LoVo (cell line): ENCODE results near the gene HIF1A.
"Not testable (repeated sequence)": the region's sequence is repeated elsewhere in the genome, so short reads cannot be mapped to it uniquely, and the experiment has no call there.

Experiments used
- DNase-seq: peaks from one replicate; pipeline ENCODE4 v3.0.0-alpha.2; 2016; ENCODE audit warnings: low spot score

The HIF1A gene

DNA sequence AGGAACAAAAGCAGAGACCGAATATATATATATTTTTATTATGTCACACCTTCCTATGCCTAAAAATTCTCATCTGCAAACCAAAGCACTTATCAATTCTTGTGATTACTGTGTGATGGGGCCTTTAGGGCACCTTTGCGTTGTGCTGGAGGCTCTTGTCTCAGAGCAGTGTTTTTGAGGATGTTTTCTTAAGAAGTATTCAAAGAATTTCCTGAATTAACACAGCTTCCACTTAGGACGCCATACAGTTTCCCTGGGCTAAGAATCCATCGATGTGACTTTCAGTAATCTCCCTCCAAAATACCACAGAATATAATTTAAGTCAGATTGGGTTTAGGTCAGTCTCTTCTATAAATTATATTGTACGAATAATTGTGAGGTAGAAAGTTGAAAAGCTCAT lies 22.0 kb upstream of the HIF1A start:
- DNase-seq, result no peak

DNA sequence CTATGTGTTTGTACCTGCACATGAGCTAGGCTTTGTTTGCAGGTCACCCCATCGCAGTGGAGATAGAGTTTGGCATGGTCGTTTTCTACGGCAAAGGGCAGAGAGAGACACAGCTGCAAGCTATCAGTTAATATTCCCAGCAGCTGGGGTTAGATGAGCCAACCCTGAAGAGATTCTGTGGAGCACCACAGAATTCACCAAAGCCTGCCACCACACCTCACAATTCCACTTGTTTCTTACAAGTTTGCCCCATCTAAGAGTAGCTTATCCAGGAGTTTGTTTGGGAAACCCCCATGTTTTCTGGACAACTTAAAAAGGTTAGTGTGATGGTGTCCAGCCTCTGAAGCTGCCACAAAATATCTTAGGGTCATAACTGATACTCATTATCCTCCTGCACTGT lies 20.0 kb upstream of the HIF1A start:
- no peak for DNase-seq

DNA sequence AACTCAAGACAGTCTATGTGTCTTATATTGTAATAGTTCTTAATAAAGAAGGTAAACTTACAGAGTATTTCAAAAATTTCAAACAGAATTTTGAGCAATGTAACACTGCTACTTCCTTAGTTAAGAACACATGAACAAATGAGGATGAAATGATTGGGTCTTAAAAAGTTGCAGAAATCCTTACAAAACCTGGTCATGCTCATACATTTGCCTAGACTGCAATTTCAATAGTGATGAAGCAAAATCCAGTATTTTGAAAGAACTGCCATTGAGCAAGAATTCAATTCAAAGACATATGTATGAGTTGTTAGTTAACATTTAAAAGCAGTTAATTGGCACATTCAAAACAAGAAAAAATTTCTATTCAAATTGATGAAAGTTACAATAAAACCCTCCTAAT lies 17.8 kb upstream of the HIF1A start:
- no peak for DNase-seq

DNA sequence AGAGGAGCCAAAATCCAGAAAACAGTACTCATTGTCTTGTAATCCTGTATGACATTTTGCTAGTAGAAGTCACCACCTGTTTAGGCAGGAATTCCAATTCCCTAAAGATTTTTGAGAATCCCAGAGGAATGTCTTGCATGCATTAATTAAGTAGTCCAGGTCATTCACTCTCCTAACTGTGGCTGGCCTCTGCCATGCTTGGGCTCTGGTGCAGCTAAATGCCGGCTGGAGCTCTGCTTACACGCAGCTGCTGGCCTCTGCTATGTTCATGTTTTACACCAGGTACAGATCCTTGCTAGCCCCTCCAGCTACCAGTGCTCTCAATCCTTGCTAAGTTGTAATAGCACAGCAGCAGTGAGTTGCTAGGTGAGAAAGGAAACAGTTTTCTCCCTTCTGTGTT lies 16.3 kb upstream of the HIF1A start:
- DNase-seq, result no peak

DNA sequence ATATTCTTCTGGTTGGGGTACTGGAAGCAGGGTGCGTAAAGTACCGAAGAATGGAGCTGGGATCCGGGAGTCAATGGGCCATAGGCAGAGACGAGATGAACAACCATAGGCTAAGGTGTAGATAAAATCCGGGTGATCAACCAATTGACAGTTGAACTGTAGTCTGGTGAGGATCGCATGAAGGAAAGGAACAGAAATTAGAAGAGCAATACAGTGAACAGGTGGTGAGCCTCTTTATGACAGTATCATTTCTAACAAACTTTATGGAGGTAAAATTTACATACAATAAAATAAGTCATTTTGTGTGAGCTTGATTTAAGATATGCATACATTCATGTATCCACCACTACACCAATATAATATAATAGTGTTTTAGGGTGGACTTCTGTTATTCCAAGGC lies 13.9 kb upstream of the HIF1A start:
- no peak for DNase-seq

DNA sequence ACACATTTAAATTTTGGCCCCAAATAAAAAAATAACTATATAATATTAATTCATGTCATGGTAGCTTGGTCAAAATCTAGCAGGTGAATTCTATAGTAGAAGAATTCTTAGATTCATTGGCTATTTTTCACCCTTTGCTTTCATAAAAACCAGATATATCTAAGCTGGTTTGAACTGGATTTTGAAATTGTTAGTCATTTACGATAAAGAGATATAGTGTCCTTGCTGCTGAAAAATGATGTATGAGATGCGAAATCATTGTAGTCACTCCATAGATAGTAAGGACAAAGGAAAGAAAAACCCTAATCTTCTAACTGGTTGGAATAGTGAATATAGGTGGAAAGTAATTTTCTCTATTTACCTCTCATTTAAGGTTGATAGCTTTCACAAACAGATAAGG lies 12.2 kb upstream of the HIF1A start:
- DNase-seq, result no peak

DNA sequence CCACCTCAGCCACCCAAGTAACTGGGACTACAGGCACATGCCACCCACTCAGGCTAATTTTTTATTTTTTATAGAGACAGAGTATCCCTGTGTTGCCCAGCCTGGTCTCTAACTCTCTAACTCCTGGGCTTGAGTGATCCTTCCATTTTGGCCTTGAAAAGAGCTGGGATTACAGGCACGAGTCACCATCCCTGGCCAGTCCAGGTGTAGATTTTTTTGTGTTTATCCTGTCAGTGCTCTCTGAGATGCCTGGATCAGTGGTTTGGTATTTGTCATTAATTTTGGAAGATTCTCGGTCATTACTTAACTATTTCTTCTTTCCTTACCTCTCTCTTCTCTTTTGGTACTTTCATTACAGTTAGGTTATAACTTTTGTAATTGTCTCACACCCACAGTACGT lies 5.3 kb upstream of the HIF1A start:
- no peak for DNase-seq

DNA sequence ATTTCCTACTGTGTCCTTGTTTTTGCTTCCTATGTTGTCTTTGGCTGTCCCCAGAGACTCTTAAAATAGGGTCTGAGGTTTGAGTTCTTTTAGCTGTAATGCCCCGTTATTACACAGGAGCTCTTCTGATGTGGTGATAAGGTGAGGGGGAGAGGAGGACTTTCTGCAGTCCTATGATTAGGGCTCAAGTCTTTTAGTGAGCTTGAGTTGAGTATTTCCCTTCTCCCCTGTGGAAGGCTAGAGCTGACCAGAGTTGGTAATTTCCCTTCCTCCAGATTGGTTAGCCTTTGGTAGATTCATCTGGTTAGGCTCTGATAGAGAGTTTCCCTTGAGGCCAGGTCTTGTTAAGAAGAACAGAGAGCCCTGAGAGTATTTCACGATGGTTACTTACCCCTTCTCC lies 4.3 kb upstream of the HIF1A start:
- DNase-seq, result no peak

DNA sequence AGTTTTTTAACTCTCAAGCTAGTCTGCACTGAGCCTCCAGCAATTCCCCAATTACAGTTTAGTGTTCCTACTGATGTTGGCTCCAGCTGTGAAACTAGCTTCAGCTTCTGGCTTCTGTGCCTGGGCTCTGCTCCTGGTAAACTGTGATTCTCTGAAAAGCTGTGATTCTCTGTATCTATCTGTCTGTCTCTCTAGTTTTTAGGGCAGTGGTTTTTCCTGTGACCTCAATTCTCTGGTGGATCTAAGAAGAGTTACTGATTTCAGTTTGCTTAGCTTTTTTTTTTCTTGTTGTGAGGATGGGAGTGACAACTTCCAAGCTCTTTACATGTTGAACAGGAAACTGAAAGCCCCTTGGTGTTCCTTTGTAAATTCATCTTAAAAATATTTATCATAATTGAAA lies 3.8 kb upstream of the HIF1A start:
- no peak for DNase-seq

DNA sequence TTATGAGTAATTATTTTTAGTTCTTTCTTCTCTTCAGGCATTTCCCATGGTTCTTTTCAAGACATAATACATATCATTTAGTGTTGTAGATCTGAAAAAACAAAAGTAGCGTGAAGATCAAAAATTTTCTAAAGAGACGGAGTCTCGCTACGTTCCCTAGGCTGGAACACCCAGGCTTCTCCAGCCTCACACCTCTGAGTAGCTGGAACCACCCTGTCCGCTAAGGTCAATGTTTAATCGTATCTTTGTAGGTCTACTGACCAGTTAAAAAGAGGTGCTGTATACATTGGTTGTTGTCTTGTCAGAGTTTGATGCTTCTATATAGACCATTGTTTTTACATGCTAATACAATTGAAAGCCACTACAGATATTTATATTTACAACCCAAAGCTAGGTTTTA lies 1.3 kb upstream of the HIF1A start:
- no peak for DNase-seq

DNA sequence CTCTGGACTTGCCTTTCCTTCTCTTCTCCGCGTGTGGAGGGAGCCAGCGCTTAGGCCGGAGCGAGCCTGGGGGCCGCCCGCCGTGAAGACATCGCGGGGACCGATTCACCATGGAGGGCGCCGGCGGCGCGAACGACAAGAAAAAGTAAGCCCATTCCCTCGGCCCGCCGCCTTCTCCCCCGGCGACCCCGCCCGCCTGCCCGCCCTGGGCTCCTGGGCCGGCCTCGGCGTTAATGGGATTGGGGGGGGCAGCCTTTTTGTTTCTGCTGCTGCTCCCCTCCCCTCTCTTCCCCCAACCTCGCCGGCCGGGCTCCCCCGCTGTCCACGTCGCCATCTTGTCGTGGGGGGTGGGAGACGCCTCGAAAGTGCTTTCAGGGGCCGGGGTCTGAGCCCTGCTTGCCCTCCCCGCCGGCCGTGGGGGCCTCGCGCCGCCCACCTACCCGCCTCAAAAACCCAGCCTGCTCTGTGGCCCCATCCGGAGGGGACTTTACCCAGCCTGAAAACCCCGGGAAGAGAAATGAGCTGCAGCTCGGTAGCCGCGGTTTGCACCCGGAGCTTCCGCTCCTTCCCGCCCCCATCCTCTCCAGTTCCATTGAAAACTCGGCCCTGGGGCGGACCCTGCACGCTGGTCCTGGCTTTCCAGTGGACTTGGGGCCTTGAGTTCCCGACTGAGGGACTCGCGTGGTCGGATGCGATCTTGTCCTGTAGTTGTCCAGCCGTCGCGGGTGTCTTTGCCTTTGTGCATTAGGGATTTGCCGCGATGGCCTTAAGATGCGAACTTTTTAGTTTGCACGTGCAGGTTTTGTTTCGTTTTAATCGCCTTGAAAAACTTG lies 598 bp downstream of the HIF1A start:
- DNase-seq, result peak; percentile 6

DNA sequence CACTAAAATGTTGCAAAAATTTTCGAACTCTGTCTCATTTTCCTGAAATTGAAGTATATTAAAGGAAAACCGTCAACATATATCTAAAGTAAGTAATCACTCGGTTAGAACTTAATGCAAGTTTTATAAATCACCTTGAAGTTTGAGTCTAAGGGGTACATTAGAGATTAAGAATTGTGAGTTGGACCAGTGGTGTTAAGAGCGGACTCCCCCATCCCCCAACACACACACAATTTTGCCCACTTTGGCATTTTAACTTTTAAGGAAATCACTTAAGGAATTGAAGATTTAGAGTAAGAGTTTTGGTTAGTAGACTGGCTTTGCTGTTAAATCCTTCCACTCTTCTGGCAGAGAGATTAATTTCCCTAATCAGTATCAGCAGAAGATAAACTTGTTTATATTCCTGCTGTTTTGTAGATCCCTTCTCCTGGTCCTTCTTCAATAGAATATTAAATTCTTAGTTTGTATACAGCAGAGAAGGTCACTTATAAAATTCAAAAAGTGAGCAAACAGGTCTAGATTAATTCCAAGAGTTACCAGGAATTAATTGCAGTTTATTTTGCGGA lies 1.5 kb downstream of the HIF1A start:
- DNase-seq, result no peak

DNA sequence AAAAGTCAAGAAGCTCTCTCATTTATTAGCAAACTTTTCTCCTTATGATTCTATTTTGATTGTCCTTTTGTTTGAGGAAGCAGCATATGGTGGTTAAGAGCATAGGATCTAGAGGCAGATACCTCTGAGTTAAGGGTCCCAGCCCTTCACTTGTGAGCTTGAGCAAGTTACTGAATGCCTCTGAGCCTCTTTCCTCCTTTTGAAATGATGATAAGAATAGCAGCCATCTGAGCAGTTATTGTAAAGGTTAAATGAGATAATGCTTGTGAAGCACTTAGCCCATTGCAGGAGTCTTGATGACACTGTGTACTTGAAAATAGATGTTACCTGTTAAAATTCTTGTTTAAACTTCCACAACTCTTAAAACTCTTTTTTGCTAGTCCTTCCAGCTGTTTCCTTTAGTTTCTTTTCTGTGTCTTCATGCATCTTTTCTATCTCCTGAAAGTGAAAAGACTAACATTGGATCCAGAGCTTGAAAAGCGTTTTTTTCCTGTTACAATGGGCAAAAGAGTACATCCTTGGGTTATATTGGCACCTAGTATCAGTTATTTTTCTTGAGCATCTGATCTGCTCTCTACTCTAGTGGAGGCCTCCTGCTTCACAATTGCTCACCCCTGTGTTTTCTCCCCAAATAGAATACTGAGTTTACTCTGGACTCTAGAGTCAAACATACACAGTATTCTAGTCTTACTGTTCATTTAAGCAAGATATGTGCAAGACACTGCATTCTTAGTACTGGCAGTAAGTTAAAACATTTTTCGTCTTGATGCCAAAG lies 3.1 kb downstream of the HIF1A start:
- DNase-seq, result no peak

DNA sequence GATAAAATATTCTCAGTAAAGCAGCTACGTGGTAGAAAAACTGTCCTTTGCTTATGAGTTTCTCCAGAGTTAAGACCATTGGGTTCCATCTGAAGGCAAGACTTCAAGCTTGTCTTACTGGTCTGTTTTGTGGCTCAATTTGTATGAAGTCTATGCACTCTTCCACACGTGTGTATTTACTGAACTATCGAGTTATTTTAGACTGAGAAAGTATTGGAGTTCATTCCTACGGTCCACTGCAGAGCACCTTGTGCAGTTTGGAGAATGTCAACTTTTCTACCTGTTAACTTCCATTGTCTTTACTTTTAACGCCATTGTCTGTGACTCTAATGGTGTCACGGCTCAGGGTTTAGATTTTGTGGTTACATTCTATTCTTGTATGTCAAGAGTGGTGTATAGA lies 3.7 kb downstream of the HIF1A start:
- no peak for DNase-seq

DNA sequence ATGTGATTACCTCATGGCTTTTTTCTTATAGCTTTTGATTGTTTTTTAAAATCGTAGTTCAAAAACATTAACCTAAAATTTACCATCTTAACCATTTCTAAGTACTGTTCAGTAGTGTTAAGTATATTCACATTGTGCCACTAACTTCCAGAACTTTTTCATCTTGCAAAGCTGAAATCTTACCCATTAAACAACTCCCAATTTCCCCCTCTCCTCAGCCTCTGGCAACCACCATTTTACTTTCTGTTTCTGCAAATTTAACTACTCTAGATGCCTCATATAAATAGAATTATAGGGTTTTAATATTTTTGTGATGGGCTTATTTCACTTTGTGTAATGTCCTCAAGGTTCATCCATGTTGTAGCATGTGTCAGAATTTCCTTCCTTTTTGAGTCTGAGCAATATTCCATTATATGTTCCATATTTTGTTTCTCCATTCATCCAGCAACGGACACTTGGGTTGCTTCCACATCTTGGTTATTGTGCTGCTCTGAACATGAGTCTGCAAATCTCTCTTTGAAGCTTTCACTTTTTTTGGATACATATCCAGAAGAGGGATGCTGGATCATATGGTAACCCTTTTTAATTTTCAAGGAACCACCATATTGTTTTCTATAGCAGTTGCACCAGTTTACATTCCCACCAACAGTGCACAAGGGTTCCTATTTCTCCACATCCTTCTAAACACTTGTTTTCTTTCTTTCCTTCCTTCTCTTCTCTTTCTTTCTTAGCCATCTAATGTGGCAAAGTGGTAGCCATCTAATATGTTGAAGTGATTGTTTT lies 5.0 kb downstream of the HIF1A start:
- no peak for DNase-seq

DNA sequence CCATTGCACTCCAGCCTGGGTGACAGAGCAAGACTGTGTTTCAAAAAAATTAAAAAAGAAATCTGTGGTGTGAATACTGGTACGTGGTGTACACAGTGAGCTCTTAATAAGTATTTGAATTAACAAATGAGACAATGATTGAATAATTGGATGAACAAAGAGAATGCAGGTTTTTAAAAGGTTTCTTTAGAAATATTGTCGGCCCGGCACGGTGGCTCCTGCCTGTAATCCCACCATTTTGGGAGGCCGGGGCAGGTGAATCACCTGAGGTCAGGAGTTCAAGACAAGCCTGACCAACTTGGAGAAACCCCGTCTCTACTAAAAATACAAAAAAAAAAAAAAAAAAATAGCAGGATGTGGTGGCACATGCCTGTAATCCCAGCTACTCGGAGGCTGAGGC lies 6.6 kb downstream of the HIF1A start:
- DNase-seq, result no peak

DNA sequence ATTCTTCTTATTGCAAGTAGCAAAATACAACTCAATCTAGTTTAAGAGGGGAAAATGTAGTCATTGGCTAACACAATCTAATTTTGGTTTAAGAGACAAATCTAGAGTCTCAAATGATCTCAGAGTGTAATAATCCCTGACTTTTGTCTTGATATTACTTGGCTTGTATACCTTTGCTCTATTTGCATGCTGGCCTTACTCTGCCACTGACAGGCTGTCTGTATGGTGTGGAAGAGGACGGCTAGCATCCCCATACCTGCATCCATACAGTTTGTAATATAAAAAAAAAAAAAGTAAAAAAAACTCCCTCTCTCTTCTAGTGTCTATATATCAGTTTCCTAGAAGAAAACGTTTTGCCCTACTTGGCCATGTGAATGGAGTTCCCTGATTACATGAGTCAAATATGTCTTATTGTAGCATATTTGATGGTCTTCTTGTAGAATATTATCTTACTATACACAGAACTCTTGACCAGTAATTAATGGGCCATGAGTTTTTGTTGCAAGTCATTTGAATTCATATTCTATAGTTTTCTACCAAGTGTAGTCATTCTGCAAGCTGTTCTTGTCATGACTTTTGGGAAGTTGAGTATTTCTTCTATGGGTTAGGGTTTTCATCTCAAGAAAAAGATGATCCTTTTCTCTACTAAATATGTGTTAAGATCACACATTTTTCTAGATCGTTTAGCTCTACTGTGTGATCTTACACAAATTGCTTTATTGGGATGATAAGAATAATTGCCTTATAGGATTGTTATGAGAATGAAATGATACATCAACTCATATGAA lies 8.2 kb downstream of the HIF1A start:
- DNase-seq, result no peak

DNA sequence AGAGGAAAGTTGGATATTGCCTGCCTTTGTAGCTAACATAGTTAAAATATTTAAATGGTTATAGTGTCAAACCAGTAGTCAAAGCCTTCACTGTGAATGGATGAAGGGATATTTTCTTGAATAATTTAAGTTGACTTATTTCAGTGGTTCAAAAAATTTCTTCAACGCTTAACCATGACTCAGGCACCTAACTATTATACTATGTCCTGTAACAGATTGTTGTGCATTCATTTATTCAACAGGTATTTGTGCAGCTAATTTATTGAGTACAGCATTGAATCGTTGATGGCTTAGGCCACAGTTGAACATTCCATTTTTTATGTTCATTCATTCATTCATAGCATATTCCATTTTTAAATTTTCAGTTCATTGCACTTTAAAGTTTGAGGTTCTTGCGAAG lies 9.2 kb downstream of the HIF1A start:
- no peak for DNase-seq

DNA sequence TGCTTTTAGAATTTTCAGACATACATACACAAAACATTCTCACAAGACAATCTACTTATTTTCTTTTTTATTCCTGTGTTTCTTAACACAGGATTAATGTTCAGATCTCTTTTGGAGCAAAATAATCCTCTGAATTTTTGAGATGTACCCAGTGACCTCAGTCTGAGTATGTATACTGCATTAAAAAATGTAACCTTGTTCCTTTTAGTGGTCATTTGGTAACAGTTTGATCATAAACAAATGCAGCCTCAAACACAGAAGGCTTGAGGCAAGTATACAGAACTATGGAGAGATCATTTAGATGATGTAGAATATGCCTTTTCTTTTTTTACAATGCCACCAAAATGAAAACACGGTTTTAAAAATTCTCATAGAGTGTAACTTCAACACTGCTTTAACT lies 9.7 kb downstream of the HIF1A start:
- no peak for DNase-seq

DNA sequence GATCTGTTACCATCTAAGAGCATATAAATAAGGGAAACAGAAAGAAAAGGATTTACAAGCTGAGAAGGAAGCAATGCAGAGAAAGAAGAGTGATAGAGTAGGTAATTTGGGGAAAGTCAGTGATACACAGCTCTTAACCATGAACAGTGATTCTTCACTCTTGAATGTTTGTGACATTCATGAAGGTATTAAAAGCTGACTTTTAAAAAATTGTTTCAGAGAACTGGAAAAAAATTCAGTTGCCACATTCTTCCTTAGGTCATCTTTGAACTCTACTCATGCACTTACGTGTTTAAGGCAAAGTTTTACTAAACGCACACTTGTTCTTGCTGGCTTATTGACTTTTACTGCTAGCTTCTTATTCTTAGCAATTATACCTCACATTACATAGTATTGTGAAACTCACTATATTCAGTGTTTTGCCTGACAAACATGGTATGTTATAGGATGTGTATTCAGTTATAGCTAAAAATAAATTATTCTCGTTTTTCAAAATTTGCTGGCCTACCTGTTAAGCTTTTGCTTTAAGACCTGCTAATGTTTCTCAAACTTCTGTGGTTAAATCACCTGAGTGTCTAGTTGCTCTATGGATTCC lies 10.9 kb downstream of the HIF1A start:
- no peak for DNase-seq

DNA sequence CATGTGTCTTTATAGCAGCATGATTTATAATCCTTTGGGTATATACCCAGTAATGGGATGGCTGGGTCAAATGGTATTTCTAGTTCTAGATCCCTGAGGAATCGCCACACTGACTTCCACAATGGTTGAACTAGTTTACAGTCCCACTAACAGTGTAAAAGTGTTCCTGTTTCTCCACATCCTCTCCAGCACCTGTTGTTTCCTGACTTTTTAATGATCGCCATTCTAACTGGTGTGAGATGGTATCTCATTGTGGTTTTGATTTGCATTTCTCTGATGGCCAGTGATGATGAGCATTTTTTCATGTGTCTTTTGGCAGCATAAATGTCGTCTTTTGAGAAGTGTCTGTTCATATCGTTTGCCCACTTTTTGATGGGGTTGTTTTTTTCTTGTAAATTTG lies 12.5 kb downstream of the HIF1A start:
- DNase-seq, result not testable (repeated sequence)
